Panc1 (cell line): ENCODE data around the gene RELT. TPM values are rescaled to one million over a fixed set of nuclear protein-coding genes. Genes with fewer than 3 reads are reported as not detected.

Source experiments
- ATAC-seq: fragments of 200-7000 bp; cut with Tn5 transposase; 2 replicates; pipeline ENCODE4 v1.9.1; 2020; ENCODE audit warnings: mild to moderate bottlenecking, moderate library complexity
- BruUV-seq: library from RNA; stranded (reverse); fragments of 400-500 nt; replicated peaks from 2 replicates; lab custom pipeline; 2021; lab: Mats Ljungman, UMichigan
- CTCF ChIA-PET: fragments of 300-600 bp; sonication (Branson Sonifier 250); formaldehyde crosslinking; loops from one replicate; lab custom pipeline; 2022; ENCODE audit warnings: antibody characterized with exemption; lab: Charles Lee
- POLR2A ChIA-PET: fragments of 300-600 bp; sonication (Branson Sonifier 250); formaldehyde crosslinking; loops from one replicate; lab custom pipeline; 2022; ENCODE audit warnings: antibody characterized with exemption; lab: Charles Lee
- DNase-seq: peaks from one replicate; pipeline ENCODE4 v3.0.0-alpha.2; 2010; ENCODE audit warnings: low read depth, low spot score
- H3K27ac ChIP-seq: 2 replicates; pipeline ENCODE4 v1.5.1; 2011; ENCODE audit warnings: mild to moderate bottlenecking, low read length, inconsistent platforms
- H3K27me3 ChIP-seq: fragments of 200-500 bp; sonication (Bioruptor generic); 2 replicates; pipeline ENCODE4 v1.6.0; 2014; ENCODE audit warnings: low read length, inconsistent platforms; ENCODE audit not compliant: control insufficient read depth, insufficient read depth
- H3K36me3 ChIP-seq: fragments of 200-500 bp; sonication (Bioruptor generic); 2 replicates; pipeline ENCODE4 v1.5.1; 2014; ENCODE audit warnings: inconsistent platforms, mild to moderate bottlenecking, low read length, moderate library complexity; ENCODE audit not compliant: control insufficient read depth, insufficient read depth
- H3K4me1 ChIP-seq: 2 replicates; pipeline ENCODE4 v1.5.1; 2011; ENCODE audit warnings: inconsistent platforms, mild to moderate bottlenecking, low read length, moderate library complexity; ENCODE audit not compliant: control insufficient read depth, insufficient read depth
- H3K4me3 ChIP-seq, 2 experiments: 2 replicates each; pipeline ENCODE4 v1.5.1; 2011 to 2012; ENCODE audit warnings: low read depth in 2 of 2, low read length in 2 of 2, mild to moderate bottlenecking in 2 of 2, inconsistent platforms in 1 of 2, moderate library complexity in 1 of 2
- H3K9me3 ChIP-seq: fragments of 200-500 bp; sonication (Bioruptor generic); 2 replicates; pipeline ENCODE4 v1.5.1; 2014; ENCODE audit warnings: low read depth, mild to moderate bottlenecking, inconsistent platforms, low read length, moderate library complexity; ENCODE audit not compliant: control insufficient read depth, insufficient read depth
- POLR2AphosphoS5 ChIP-seq: IDR thresholded peaks from 2 replicates; pipeline ENCODE4 v1.6.1; 2012; ENCODE audit warnings: mild to moderate bottlenecking, low read depth, low read length, moderate library complexity
- SIN3A ChIP-seq: IDR thresholded peaks from 2 replicates; pipeline ENCODE4 v1.6.1; 2012; ENCODE audit warnings: low read depth, mild to moderate bottlenecking, low read length, moderate library complexity, borderline replicate concordance; ENCODE audit not compliant: insufficient read depth
- TCF7L2 ChIP-seq: IDR thresholded peaks from 2 replicates; pipeline ENCODE4 v1.6.1; 2011; ENCODE audit warnings: mild to moderate bottlenecking, low read depth, low read length, inconsistent platforms
- in situ Hi-C: cut with HindIII; loops from 2 replicates; pipeline ENCODE4 v1.10.0; 2016; ENCODE audit warnings: low sequenced_read_pairs, low pct_unique_long_range_greater_than_20kb
- intact Hi-C: fragments of 100-400 bp; cut with micrococcal nuclease; formaldehyde crosslinking; loops from one replicate; pipeline ENCODE4 v1.10.0; 2022; ENCODE audit not compliant: unreplicated experiment
- total RNA-seq: library from RNA; stranded (reverse); gene quantifications from one replicate; pipeline ENCODE4 v1.2.1, GENCODE V29; 2021; ENCODE audit not compliant: unreplicated experiment
- TF ChIP-seq, protein P1 (sequence below), 2 experiments: IDR thresholded peaks; 2 replicates each; pipeline ENCODE4 v1.6.1; 2011 to 2012; ENCODE audit warnings: low read depth in 2 of 2, control low read depth in 1 of 2, low read length in 1 of 2, mild to moderate bottlenecking in 1 of 2, moderate library complexity in 1 of 2; ENCODE audit not compliant: insufficient read depth in 1 of 2
- TF ChIP-seq, protein P2 (sequence below): fragments of 450-650 bp; IDR thresholded peaks from 2 replicates; pipeline ENCODE4 v1.5.1; 2017; ENCODE audit warnings: mild to moderate bottlenecking

Gene RELT
- total RNA-seq, 1 experiment from 2014 or later: 11.3 TPM

DNA sequence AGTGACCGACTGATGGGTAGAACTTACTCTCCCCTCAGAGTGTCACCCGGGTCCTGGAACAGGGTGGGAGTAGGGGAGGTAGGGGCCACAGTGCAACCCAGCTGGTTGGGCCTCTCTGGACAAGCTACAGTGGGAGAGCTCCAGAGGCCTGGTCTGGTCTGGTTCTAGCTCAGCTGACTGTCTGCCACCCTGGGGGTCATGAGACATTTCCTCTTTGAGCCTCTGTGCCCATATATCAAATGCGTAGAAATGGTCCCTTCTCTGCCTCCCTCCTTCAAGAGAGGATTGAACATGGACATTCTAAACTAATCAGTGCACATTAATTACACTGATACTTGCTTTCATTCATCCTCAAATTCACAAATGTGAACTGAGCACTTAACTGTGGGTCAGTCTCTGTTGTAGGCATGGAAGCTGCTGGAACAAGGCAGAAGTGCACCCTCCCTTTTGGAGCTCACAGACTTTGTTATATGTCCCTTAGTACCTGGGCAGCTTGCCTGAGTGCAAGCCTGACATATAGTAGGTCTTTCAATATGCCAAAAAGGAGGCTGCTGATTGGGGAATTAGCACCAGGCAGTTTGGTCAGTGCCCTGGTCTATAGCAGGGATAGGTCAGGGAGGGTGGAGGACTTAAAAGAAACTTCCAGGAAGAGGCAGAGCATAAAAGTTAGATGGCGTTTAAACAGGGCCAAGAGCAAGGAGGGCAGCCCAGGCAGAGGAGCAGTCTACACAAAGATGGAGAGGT lies 42.4 kb upstream of the RELT start:
- Histone ChIP-seq H3K4me1 (peaks cover 39% of the 10 kb centered on the region), H3K27me3 (no peaks in the 10 kb centered on the region), H3K36me3 (no peaks in the 10 kb centered on the region), H3K27ac (peak overlapping the region; percentile 55; the same call in 1 of the 2 replicates), H3K4me3 (no peak overlapping the region), H3K9me3 (no peaks in the 10 kb centered on the region)
- in situ Hi-C loops: no loop called here
- POLR2A ChIA-PET: interaction anchor here (1.0 kb wide), 1 partner anchor 25 kb away, joined by 3 read pairs; no protein-coding TSS in a partner anchor
- TF ChIP-seq, protein P1, sequence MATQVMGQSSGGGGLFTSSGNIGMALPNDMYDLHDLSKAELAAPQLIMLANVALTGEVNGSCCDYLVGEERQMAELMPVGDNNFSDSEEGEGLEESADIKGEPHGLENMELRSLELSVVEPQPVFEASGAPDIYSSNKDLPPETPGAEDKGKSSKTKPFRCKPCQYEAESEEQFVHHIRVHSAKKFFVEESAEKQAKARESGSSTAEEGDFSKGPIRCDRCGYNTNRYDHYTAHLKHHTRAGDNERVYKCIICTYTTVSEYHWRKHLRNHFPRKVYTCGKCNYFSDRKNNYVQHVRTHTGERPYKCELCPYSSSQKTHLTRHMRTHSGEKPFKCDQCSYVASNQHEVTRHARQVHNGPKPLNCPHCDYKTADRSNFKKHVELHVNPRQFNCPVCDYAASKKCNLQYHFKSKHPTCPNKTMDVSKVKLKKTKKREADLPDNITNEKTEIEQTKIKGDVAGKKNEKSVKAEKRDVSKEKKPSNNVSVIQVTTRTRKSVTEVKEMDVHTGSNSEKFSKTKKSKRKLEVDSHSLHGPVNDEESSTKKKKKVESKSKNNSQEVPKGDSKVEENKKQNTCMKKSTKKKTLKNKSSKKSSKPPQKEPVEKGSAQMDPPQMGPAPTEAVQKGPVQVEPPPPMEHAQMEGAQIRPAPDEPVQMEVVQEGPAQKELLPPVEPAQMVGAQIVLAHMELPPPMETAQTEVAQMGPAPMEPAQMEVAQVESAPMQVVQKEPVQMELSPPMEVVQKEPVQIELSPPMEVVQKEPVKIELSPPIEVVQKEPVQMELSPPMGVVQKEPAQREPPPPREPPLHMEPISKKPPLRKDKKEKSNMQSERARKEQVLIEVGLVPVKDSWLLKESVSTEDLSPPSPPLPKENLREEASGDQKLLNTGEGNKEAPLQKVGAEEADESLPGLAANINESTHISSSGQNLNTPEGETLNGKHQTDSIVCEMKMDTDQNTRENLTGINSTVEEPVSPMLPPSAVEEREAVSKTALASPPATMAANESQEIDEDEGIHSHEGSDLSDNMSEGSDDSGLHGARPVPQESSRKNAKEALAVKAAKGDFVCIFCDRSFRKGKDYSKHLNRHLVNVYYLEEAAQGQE (IDR thresholded peaks at IDR 0.05; ENCODE audit: insufficient read depth in 1 of 2, low read depth in 2 of 2, low read length in 1 of 2): no peak
- TF ChIP-seq TCF7L2 (no peak), POLR2AphosphoS5 (no peak), SIN3A (no peak)
- TF ChIP-seq, protein P2, sequence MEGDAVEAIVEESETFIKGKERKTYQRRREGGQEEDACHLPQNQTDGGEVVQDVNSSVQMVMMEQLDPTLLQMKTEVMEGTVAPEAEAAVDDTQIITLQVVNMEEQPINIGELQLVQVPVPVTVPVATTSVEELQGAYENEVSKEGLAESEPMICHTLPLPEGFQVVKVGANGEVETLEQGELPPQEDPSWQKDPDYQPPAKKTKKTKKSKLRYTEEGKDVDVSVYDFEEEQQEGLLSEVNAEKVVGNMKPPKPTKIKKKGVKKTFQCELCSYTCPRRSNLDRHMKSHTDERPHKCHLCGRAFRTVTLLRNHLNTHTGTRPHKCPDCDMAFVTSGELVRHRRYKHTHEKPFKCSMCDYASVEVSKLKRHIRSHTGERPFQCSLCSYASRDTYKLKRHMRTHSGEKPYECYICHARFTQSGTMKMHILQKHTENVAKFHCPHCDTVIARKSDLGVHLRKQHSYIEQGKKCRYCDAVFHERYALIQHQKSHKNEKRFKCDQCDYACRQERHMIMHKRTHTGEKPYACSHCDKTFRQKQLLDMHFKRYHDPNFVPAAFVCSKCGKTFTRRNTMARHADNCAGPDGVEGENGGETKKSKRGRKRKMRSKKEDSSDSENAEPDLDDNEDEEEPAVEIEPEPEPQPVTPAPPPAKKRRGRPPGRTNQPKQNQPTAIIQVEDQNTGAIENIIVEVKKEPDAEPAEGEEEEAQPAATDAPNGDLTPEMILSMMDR: no peak
- intact Hi-C loops: no loop called here
- BruUV-seq: no TSS peak
- ATAC-seq: peak; percentile 22
- DNase-seq: no peak
- CTCF ChIA-PET: interaction anchor here (0.6 to 3.8 kb wide), 4 partner anchors 17 to 191 kb away, joined by 3 to 55 read pairs (median 10); partner anchors contain the start of gene ARHGEF17

DNA sequence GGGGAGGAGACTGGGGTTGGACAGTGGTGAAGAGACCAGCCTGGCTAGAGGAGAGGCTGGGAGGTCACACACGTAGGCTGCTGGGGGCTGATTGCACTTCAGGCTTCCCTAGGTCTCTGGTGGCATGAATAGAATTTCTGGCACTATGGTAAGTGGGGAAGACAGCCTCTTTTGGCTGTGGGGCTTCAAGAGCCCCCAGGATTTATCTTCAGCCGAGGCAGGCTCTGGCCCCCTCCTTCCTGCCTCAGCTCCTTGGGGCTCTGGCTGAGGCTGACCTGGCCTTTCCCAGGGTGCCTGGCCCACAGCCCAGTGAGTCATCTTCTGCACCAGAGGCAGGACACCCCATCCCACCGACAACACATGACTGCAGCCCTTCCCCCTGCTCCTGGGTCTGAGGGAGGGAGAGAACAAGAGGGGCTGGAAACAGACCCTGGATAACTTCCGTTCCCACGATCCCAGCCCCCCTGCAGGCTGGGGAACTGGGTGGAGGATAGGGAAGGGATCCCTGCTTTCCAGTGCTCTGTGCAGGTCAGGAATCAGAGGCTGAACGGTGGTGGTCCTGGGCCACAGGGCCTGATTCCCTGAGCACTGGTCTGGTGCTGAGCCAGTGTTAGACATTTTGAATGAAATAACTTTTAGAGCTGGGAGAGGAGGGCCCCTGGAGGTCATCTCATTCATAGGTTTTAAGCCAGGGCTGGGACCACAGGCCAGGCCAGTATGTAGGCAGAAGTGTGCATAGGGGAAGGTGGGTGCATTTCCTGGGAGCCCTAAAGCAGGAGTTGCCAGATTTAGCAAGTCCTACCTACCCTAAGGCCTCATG lies 41.6 kb upstream of the RELT start:
- ChIA-PET POLR2A (interaction anchor here (0.5 to 0.7 kb wide), 5 partner anchors 21 to 491 kb away, joined by 3 to 21 read pairs (median 4); no protein-coding TSS in a partner anchor), CTCF (interaction anchor here (0.5 to 3.8 kb wide), 18 partner anchors 8 to 609 kb away, joined by 3 to 55 read pairs (median 5); partner anchors contain the start of gene ARHGEF17)
- Histone ChIP-seq H3K27me3 (no peaks in the 10 kb centered on the region), H3K4me1 (peaks cover 39% of the 10 kb centered on the region), H3K4me3 (no peak overlapping the region), H3K36me3 (no peaks in the 10 kb centered on the region), H3K9me3 (no peaks in the 10 kb centered on the region), H3K27ac (peak overlapping the region; percentile 55)
- in situ Hi-C loops (no loop called here), intact Hi-C loops (loop anchor here (1.0 kb wide), 1 partner anchor 27 kb away; no protein-coding TSS in a partner anchor)
- TF ChIP-seq, protein P2: no peak
- TF ChIP-seq TCF7L2 (no peak), POLR2AphosphoS5 (no peak), SIN3A (no peak)
- TF ChIP-seq, protein P1 (IDR thresholded peaks at IDR 0.05; ENCODE audit: insufficient read depth in 1 of 2, low read depth in 2 of 2, low read length in 1 of 2): no peak
- no TSS peak for BruUV-seq
- DNase-seq: no peak
- ATAC-seq: peak; percentile 69
